ENCODE measurements around the gene SEC14L1. TPM values are rescaled to one million over a fixed set of nuclear protein-coding genes. Genes with fewer than 3 reads are reported as not detected.

SEC14L1 gene
- total RNA-seq, 4 donors from 2014 or later: 38.4 to 86.1 (median 40.1) TPM

DNA sequence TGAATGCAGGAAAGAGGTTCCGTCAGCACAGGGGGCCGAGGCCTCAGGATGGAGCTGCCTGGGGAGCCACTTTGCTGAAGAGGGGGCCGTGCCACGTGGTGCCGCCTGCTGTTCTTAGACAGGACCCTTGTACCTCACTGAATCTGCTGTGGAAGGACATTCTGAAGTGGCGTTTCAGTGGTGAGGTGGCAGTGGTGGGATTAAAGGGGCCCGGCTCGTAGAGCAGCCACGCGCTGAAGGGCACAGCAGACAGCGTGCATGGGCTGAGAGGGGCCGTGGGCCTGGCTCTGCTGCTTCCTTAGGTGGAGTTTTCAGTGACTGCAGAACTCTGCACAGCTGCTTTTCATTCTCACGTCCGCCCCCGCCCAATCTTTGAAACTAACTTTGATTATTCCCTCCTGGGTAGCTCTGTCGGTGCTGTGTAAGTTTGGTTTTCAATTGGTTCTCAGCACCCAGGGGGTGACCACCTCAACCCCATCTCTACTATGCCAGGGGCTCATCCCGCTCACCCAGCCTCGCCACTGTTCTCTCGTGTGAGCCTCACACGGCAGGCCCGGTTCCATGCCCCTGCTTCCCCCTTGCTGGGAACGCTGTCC is 70.3 kb downstream of the SEC14L1 start:
- Histone ChIP-seq H3K27me3 (no peaks in the 10 kb centered on the region), H3K36me3 (peaks cover 0 to 95% of the 10 kb centered on the region in 2 donors), H3K27ac (no peak overlapping the region), H3K9me3 (no peaks in the 10 kb centered on the region), H3K4me3 (no peak overlapping the region), H3K4me1 (peaks cover 0 to 55% (median 3%) of the 10 kb centered on the region in 3 donors)
- 86 to 89% methylated on average over 7 to 13 of the region's 22 CpGs for WGBS, 2 donors (ENCODE audit: low coverage in 1 of 2)
- no peak for ATAC-seq
- no peak for TF ChIP-seq POLR2AphosphoS5 (IDR thresholded peaks at IDR 0.05)
- no peak for TF ChIP-seq POLR2A (IDR thresholded peaks at IDR 0.05)

DNA sequence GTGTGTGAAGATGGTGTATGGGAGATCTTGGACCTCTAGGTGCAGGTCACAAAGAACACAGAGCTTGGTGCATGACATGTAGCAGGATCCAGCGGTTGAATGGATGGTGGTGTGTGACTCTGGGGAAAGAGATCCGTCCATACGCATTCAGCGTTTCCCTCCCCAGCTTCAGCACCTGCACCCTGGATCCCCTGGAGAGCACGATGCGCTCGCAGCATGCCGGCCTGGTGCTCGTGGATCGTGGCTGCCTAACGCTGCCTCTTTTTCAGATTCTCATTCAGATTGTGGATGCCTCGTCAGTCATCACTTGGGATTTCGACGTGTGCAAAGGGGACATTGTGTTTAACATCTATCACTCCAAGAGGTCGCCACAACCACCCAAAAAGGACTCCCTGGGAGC is 70.9 kb downstream of the SEC14L1 start:
- Histone ChIP-seq H3K27me3 (no peaks in the 10 kb centered on the region), H3K4me3 (no peak overlapping the region), H3K9me3 (no peaks in the 10 kb centered on the region), H3K36me3 (peaks cover 0 to 93% of the 10 kb centered on the region in 2 donors), H3K27ac (peak overlapping the region in 1 of 4 donors; percentile 52), H3K4me1 (peaks cover 0 to 55% (median 3%) of the 10 kb centered on the region in 3 donors)
- no peak for ATAC-seq
- WGBS, 2 donors (ENCODE audit: low coverage in 1 of 2): 97% methylated on average over 13 of the region's 15 CpGs; no CpG with 5 or more reads in 1 of the 2 donors
- no peak for TF ChIP-seq POLR2A (IDR thresholded peaks at IDR 0.05)
- TF ChIP-seq, protein P1, sequence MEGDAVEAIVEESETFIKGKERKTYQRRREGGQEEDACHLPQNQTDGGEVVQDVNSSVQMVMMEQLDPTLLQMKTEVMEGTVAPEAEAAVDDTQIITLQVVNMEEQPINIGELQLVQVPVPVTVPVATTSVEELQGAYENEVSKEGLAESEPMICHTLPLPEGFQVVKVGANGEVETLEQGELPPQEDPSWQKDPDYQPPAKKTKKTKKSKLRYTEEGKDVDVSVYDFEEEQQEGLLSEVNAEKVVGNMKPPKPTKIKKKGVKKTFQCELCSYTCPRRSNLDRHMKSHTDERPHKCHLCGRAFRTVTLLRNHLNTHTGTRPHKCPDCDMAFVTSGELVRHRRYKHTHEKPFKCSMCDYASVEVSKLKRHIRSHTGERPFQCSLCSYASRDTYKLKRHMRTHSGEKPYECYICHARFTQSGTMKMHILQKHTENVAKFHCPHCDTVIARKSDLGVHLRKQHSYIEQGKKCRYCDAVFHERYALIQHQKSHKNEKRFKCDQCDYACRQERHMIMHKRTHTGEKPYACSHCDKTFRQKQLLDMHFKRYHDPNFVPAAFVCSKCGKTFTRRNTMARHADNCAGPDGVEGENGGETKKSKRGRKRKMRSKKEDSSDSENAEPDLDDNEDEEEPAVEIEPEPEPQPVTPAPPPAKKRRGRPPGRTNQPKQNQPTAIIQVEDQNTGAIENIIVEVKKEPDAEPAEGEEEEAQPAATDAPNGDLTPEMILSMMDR (IDR thresholded peaks at IDR 0.05): no peak
- no peak for TF ChIP-seq POLR2AphosphoS5 (IDR thresholded peaks at IDR 0.05)
- no peak for TF ChIP-seq EP300 (IDR thresholded peaks at IDR 0.05)

DNA sequence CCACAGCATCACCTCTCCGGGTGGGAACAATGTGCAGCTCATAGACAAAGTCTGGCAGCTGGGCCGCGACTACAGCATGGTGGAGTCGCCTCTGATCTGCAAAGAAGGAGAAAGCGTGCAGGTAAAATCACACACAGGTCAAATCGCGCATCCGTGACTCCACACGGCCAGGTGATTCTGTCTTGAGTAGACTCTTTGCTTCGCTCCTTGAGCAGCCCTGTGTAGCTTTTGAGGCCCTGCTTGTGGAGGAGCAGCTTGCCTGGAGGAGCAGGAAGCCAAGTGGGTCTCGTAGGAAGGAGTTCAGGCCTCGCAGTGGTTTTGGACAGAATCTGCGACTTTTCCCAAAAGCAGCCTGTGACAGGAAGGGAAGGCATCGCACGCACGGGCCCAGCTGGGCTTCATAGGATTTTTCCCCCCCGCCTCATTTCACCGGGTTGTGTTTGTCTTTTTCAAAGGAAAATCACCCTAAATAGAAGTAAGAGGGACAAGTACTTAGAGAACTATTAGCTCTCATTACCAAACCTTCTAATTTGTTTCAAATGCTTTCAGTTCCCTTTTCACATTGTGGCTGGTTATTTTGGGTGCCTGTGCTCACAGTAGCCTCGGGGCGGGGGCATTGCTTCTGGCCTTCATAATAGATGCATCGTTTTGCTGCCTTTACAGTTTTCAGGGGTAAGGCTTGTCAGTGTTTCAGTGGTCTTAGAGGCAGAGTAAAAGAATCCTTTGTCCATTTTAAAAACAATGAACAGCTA is 71.5 kb downstream of the SEC14L1 start:
- H3K9me3 ChIP-seq: no peaks in the 10 kb centered on the region
- ATAC-seq: no peak
- H3K27me3 ChIP-seq: no peaks in the 10 kb centered on the region
- 55 to 81% methylated on average over 6 to 8 of the region's 21 CpGs for WGBS, 2 donors (ENCODE audit: low coverage in 1 of 2)
- H3K36me3 ChIP-seq: peaks cover 0 to 93% of the 10 kb centered on the region in 2 donors
- H3K4me3 ChIP-seq: no peak overlapping the region
- H3K27ac ChIP-seq: peak overlapping the region in 2 of 4 donors; percentile 17 to 52
- H3K4me1 ChIP-seq: peaks cover 0 to 50% (median 3%) of the 10 kb centered on the region in 3 donors
- TF ChIP-seq POLR2A (IDR thresholded peaks at IDR 0.05): no peak
- TF ChIP-seq POLR2AphosphoS5 (IDR thresholded peaks at IDR 0.05): no peak
- TF ChIP-seq, protein P1 (IDR thresholded peaks at IDR 0.05): no peak
- no peak for TF ChIP-seq EP300 (IDR thresholded peaks at IDR 0.05)

DNA sequence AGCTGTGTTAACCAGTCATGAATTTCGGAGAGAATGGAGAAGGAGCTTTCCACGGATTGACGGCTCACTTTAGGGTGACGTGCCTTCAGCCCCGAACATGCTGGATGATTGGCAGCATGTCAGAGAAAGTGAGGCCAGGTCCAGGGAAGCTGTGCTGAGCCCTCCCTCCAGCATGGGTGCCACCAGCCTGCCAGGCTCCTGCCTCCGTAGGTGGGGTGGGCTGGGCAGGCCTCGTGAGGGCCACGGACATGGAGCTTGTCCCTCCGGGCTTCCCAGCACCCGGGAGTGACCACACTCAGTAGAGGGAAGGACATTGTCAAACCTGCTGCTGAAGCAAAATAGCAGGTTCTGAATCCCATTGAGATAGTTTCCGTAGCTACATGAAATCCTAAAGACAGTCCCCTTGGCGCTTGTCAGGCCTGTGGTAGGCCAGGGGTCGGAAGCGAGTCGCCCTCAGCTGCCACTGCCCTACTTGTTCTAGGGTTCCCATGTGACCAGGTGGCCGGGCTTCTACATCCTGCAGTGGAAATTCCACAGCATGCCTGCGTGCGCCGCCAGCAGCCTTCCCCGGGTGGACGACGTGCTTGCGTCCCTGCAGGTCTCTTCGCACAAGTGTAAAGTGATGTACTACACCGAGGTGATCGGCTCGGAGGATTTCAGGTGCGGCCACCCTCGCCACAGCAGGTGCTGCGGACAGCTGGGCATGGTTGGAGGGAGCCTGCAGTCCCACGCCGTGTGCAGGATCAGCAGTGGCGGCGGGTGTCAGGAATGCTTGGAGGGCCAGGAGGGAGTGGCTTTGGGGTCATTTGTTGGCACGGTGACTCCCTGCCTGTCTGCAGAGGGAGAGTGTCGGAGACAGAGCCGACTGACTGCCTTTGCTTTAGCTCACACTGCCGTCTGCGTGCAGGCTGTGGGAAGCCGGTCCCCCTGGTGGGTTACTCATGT is 72.3 kb downstream of the SEC14L1 start:
- peaks cover 0 to 93% of the 10 kb centered on the region in 2 donors for H3K36me3 ChIP-seq
- no peak for ATAC-seq
- peaks cover 0 to 42% (median 3%) of the 10 kb centered on the region in 3 donors for H3K4me1 ChIP-seq
- H3K27me3 ChIP-seq: no peaks in the 10 kb centered on the region
- H3K27ac ChIP-seq: peak overlapping the region in 2 of 4 donors; percentile 17 to 52
- H3K4me3 ChIP-seq: no peak overlapping the region
- no peaks in the 10 kb centered on the region for H3K9me3 ChIP-seq
- TF ChIP-seq EP300 (IDR thresholded peaks at IDR 0.05) (no peak), POLR2A (IDR thresholded peaks at IDR 0.05) (no peak), POLR2AphosphoS5 (IDR thresholded peaks at IDR 0.05) (no peak)
- TF ChIP-seq, protein P1 (IDR thresholded peaks at IDR 0.05): no peak
- WGBS, 2 donors (ENCODE audit: low coverage in 1 of 2): 20 to 88% methylated on average over 1 to 3 of the region's 40 CpGs

DNA sequence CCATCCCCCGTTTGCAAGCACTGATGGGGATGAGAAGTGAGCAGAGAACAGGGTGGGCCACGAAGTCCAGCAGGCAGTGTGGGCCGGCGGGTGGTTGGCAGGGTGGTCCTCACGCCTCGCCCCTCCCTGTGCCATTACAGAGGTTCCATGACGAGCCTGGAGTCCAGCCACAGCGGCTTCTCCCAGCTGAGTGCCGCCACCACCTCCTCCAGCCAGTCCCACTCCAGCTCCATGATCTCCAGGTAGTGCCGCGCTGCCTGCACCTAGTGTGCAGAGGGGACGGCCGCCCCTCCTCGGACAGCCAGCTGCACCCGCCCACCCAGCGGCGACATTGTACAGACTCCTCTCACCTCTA is 73.0 kb downstream of the SEC14L1 start:
- 95 to 100% methylated on average over 2 to 8 of the region's 17 CpGs for WGBS, 2 donors (ENCODE audit: low coverage in 1 of 2)
- no peak overlapping the region for H3K4me3 ChIP-seq
- H3K4me1 ChIP-seq: peaks cover 0 to 35% (median 3%) of the 10 kb centered on the region in 3 donors
- no peak for TF ChIP-seq POLR2AphosphoS5 (IDR thresholded peaks at IDR 0.05)
- no peaks in the 10 kb centered on the region for H3K27me3 ChIP-seq
- H3K36me3 ChIP-seq: peaks cover 0 to 96% of the 10 kb centered on the region in 2 donors
- no peak overlapping the region for H3K27ac ChIP-seq
- H3K9me3 ChIP-seq: no peaks in the 10 kb centered on the region
- ATAC-seq: no peak
